GM19455 (cell line): Measurements from ENCODE around the gene DGUOK.
"Not testable (repeated sequence)": the region's sequence is repeated elsewhere in the genome, so short reads cannot be mapped to it uniquely, and the experiment has no call there.

ENCODE experiments used
- ATAC-seq: cut with Tn5 transposase; IDR thresholded peaks from one replicate; pipeline ENCODE4 v1.9.1; 2021; ENCODE audit not compliant: unreplicated experiment

DGUOK gene

GRCh38 chr2:73899801-73900336 lies 26.8 kb upstream of the DGUOK start:
- ATAC-seq: no peak

GRCh38 chr2:73901143-73901542 lies 25.5 kb upstream of the DGUOK start:
- ATAC-seq: no peak

GRCh38 chr2:73902284-73902683 lies 24.4 kb upstream of the DGUOK start:
- ATAC-seq: no peak

GRCh38 chr2:73903313-73903712 lies 23.4 kb upstream of the DGUOK start:
- no peak for ATAC-seq

- ATAC-seq: not testable (repeated sequence)
Observed at GRCh38 chr2:73903949-73904613, 22.6 kb upstream of the DGUOK start.

GRCh38 chr2:73904952-73905351 lies 21.7 kb upstream of the DGUOK start:
- ATAC-seq: no peak

- no peak for ATAC-seq
Observed at GRCh38 chr2:73906847-73907505, 19.7 kb upstream of the DGUOK start.

GRCh38 chr2:73907840-73908452 lies 18.7 kb upstream of the DGUOK start:
- no peak for ATAC-seq

GRCh38 chr2:73908689-73909652 lies 17.7 kb upstream of the DGUOK start:
- ATAC-seq: no peak

- no peak for ATAC-seq
Observed at GRCh38 chr2:73910873-73911547, 15.7 kb upstream of the DGUOK start.

- no peak for ATAC-seq
Observed at GRCh38 chr2:73911548-73912208, 15.0 kb upstream of the DGUOK start.

GRCh38 chr2:73913414-73914054 lies 13.1 kb upstream of the DGUOK start:
- ATAC-seq: no peak

GRCh38 chr2:73914667-73915066 lies 12.0 kb upstream of the DGUOK start:
- no peak for ATAC-seq

- no peak for ATAC-seq
Observed at GRCh38 chr2:73915437-73915993, 11.2 kb upstream of the DGUOK start.

GRCh38 chr2:73916666-73917065 lies 10.0 kb upstream of the DGUOK start:
- ATAC-seq: no peak

GRCh38 chr2:73917296-73917695 lies 9.4 kb upstream of the DGUOK start:
- no peak for ATAC-seq

GRCh38 chr2:73917696-73918207 lies 8.9 kb upstream of the DGUOK start:
- ATAC-seq: no peak

- ATAC-seq: no peak
Observed at GRCh38 chr2:73918856-73919255, 7.8 kb upstream of the DGUOK start.
